Suprapubic skin (tissue), 4 donors: ENCODE measurements around the gene LGALS4. TPM values are rescaled to one million over a fixed set of nuclear protein-coding genes. Genes with fewer than 3 reads are reported as not detected.
"Not testable (repeated sequence)": the region's sequence is repeated elsewhere in the genome, so short reads cannot be mapped to it uniquely, and the experiment has no call there.

Source experiments
- DNase-seq, 2 donors: peaks; one replicate each; pipeline ENCODE4 v3.0.0-alpha.2; 2019; ENCODE audit warnings: low spot score in 2 of 2
- H3K27ac ChIP-seq: fragments of 200-600 bp; sonication (generic); one replicate; pipeline ENCODE4 v1.5.1; 2019
- H3K27me3 ChIP-seq: fragments of 200-600 bp; sonication (generic); one replicate; pipeline ENCODE4 v1.5.1; 2019
- H3K36me3 ChIP-seq: fragments of 200-600 bp; sonication (generic); one replicate; pipeline ENCODE4 v1.5.1; 2019
- H3K4me1 ChIP-seq: fragments of 200-600 bp; sonication (generic); one replicate; pipeline ENCODE4 v1.5.1; 2019
- H3K4me3 ChIP-seq: fragments of 200-600 bp; sonication (generic); one replicate; pipeline ENCODE4 v1.5.1; 2019; ENCODE audit warnings: mild to moderate bottlenecking
- H3K9me3 ChIP-seq: fragments of 200-600 bp; sonication (generic); one replicate; pipeline ENCODE4 v1.5.1; 2019
- CTCF ChIP-seq, 2 donors: fragments of 200-600 bp in 1 of 2; fragments of 450-650 bp in 1 of 2; sonication (generic) in 1 of 2; IDR thresholded peaks; one replicate each; pipeline ENCODE4 v1.5.1; 2016 to 2019; ENCODE audit warnings: antibody characterized with exemption in 2 of 2, mild to moderate bottlenecking in 1 of 2, moderate library complexity in 1 of 2
- EP300 ChIP-seq: sonication (generic); formaldehyde crosslinking; IDR thresholded peaks from one replicate; pipeline ENCODE4 v1.6.1; 2017; ENCODE audit warnings: antibody characterized with exemption
- POLR2A ChIP-seq, 2 donors: fragments of 450-650 bp; IDR thresholded peaks; one replicate each; pipeline ENCODE4 v1.6.1; 2017; ENCODE audit warnings: antibody characterized with exemption in 2 of 2, mild to moderate bottlenecking in 2 of 2, moderate library complexity in 2 of 2
- POLR2AphosphoS5 ChIP-seq, 3 donors: sonication (generic); formaldehyde crosslinking; IDR thresholded peaks; one replicate each; pipeline ENCODE4 v1.6.1; 2017; ENCODE audit warnings: antibody characterized with exemption in 3 of 3
- WGBS: methylation state at CpG from one replicate; pipeline ENCODE4 v1.1.5; 2018; 5-methylcytosine and 5-hydroxymethylcytosine counted together
- total RNA-seq, 4 donors: library from RNA; depleted of rRNA; stranded (reverse); fragments of >200 nt; gene quantifications; one replicate each; pipeline ENCODE4 v1.1.0, GENCODE V29; 2016

The LGALS4 gene
- total RNA-seq, 4 donors from 2014 or later = 0.39 to 8.2 (median 1.6) TPM

- Histone ChIP-seq H3K27ac (no peak overlapping the region), H3K4me1 (no peaks in the 10 kb centered on the region), H3K4me3 (no peak overlapping the region), H3K9me3 (no peaks in the 10 kb centered on the region), H3K27me3 (no peaks in the 10 kb centered on the region), H3K36me3 (no peaks in the 10 kb centered on the region)
- TF ChIP-seq POLR2A (IDR thresholded peaks at IDR 0.05) (no peak), CTCF (IDR thresholded peaks at IDR 0.05) (no peak)
- no peak for DNase-seq
- 71% methylated on average over 7 of the region's 7 CpGs for WGBS
These were observed 31.7 kb downstream of the LGALS4 start for GRCh38 chr19:38781058-38781457.

GRCh38 chr19:38780443-38780842, 32.3 kb downstream of the LGALS4 start:
- DNase-seq = no peak
- H3K9me3 ChIP-seq = no peaks in the 10 kb centered on the region
- H3K27ac ChIP-seq = no peak overlapping the region
- no peaks in the 10 kb centered on the region for H3K27me3 ChIP-seq
- no peak overlapping the region for H3K4me3 ChIP-seq
- TF ChIP-seq CTCF (IDR thresholded peaks at IDR 0.05) = no peak
- TF ChIP-seq POLR2AphosphoS5 (IDR thresholded peaks at IDR 0.05) = no peak
- no peak for TF ChIP-seq POLR2A (IDR thresholded peaks at IDR 0.05)
- TF ChIP-seq EP300 = no peak
- 74% methylated on average over 7 of the region's 7 CpGs for WGBS
- H3K36me3 ChIP-seq = no peaks in the 10 kb centered on the region
- H3K4me1 ChIP-seq = peaks cover 4% of the 10 kb centered on the region

- TF ChIP-seq CTCF (IDR thresholded peaks at IDR 0.05) (no peak), POLR2AphosphoS5 (IDR thresholded peaks at IDR 0.05) (no peak), POLR2A (IDR thresholded peaks at IDR 0.05) (no peak), EP300 (no peak)
- Histone ChIP-seq H3K27ac (no peak overlapping the region), H3K4me1 (peaks cover 21% of the 10 kb centered on the region), H3K9me3 (no peaks in the 10 kb centered on the region), H3K36me3 (no peaks in the 10 kb centered on the region), H3K27me3 (no peaks in the 10 kb centered on the region), H3K4me3 (no peak overlapping the region)
- DNase-seq = no peak
- WGBS = 59% methylated on average over 7 of the region's 7 CpGs
These were observed 34.0 kb downstream of the LGALS4 start for GRCh38 chr19:38778733-38779132.

- no peaks in the 10 kb centered on the region for H3K27me3 ChIP-seq
- no peak for TF ChIP-seq EP300
- no peak for TF ChIP-seq POLR2A (IDR thresholded peaks at IDR 0.05)
- TF ChIP-seq POLR2AphosphoS5 (IDR thresholded peaks at IDR 0.05) = no peak
- no peak for TF ChIP-seq CTCF (IDR thresholded peaks at IDR 0.05)
- WGBS = 54% methylated on average over 9 of the region's 13 CpGs
- H3K36me3 ChIP-seq = no peaks in the 10 kb centered on the region
- peaks cover 31% of the 10 kb centered on the region for H3K4me1 ChIP-seq
- no peaks in the 10 kb centered on the region for H3K9me3 ChIP-seq
- peak overlapping the region; percentile 74 for H3K27ac ChIP-seq
- H3K4me3 ChIP-seq = no peak overlapping the region
- no peak for DNase-seq
These were observed 38.4 kb downstream of the LGALS4 start for GRCh38 chr19:38774181-38774950.

GRCh38 chr19:38773469-38774177, 39.1 kb downstream of the LGALS4 start, which contains the start of gene LGALS7:
TSS of gene LGALS7 (minus strand) at chr19:38773517. CDS start at chr19:38773492, 25 bp downstream.
- Histone ChIP-seq H3K4me1 (peaks cover 35% of the 10 kb centered on the region), H3K4me3 (no peak within 1 kb of the TSS), H3K27ac (peak within 1 kb of the TSS; percentile 74), H3K36me3 (no peaks in the 10 kb centered on the region), H3K9me3 (no peaks in the 10 kb centered on the region), H3K27me3 (no peaks in the 10 kb centered on the region)
- DNase-seq = no peak
- WGBS = 34% methylated on average over 8 of the region's 14 CpGs
- TF ChIP-seq POLR2AphosphoS5 (IDR thresholded peaks at IDR 0.05) (no peak), CTCF (IDR thresholded peaks at IDR 0.05) (no peak), EP300 (no peak), POLR2A (IDR thresholded peaks at IDR 0.05) (no peak)

- not testable (repeated sequence) for H3K27me3 ChIP-seq, H3K4me3 ChIP-seq, H3K36me3 ChIP-seq, H3K27ac ChIP-seq, H3K9me3 ChIP-seq, DNase-seq
- no CpG with 5 or more reads among the region's 30 CpGs for WGBS
- H3K4me1 ChIP-seq = peaks cover 35% of the 10 kb centered on the region
These were observed 41.2 kb downstream of the LGALS4 start for GRCh38 chr19:38771569-38771968.

- H3K9me3 ChIP-seq, H3K36me3 ChIP-seq, H3K27ac ChIP-seq, DNase-seq, H3K27me3 ChIP-seq, H3K4me3 ChIP-seq: not testable (repeated sequence)
- H3K4me1 ChIP-seq = peaks cover 35% of the 10 kb centered on the region
- WGBS = 33% methylated on average over 1 of the region's 22 CpGs
These were observed 41.8 kb downstream of the LGALS4 start for GRCh38 chr19:38770949-38771275.
